NCI-H345 (cell line): ENCODE data around the gene SULT2B1.
"Not testable (repeated sequence)": the region's sequence is repeated elsewhere in the genome, so short reads cannot be mapped to it uniquely, and the experiment has no call there.

Source experiments
- DNase-seq: peaks from one replicate; lab custom pipeline; 2025; lab: John Stamatoyannopoulos, UW

SULT2B1 gene

DNA sequence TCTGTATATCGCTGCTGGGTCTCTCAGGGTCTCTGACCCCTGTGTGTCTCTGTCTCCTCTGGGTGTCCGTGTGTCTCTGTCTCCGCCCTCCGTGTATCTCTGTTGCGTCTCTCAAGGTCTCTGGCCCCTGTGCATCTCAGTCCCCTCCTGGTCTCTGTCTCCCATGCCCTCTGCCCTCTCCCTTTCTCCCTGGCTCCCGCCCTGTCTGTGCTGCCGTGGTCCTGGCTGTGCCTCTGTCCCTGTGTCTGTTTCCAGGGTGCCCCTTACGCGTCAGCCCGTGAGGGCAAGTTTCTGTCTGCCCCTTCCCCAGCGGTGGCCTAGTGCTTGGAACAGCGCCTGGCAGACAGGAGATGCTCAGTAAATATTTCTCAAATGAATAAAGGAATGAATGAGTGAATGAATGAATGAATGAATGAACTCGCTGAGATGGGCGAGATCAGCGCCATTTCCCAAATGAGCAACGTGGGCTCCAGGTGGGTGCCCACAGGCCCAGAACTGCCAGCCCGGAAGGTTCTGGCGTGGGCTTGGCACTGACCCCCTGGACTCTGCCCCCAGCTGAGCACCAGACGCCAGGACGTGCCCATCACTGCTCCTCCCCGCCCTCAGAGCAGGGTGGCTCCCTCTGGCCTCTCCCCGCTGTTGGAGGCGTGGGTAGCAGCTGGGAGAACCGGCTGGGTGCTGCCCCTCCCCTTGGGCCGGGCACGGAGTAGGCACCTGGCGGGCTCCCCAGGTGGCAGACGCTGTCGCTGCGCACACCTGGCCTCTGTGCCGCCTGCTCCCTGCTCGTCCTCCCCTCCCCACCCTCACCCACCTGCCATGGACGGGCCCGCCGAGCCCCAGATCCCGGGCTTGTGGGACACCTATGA lies at the start of gene SULT2B1:
Gene SULT2B1 (plus strand): TSS at position 736 of the 866 bp plus-strand sequence. CDS start 81 bp downstream, at position 817.
- peak; percentile 88 for DNase-seq

GRCh38 chr19:48502350-48503018 lies 49.5 kb upstream of the SULT2B1 start:
- no peak for DNase-seq

GRCh38 chr19:48506138-48506733 lies 45.7 kb upstream of the SULT2B1 start:
- DNase-seq: peak; percentile 24

DNA sequence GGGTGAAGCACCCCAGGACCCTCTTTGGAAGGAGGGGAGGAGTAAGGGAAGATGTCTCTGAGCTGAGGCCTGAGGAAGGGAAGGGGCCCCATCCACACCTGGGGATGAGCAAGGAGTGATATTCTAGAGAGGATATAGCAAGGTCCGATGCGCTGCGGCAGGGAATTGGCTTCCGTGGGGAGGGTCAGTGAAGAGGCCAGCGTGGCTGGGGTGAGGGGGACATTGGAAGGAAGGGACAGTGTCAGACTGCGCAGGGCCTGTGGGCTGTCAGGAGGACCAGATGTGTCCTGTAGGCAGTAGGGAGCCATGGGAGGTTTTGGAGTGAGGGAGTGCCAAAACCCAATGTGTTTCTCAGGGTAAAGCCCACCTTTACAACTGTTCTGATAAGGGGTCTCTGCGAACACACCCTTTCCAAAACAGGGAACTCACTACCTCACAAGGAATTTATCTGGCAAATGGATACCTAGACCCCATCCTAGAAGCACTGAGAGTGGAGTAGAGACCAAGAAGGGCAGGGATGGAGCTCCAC lies 44.0 kb upstream of the SULT2B1 start:
- DNase-seq: no peak

- no peak for DNase-seq
These were observed 43.1 kb upstream of the SULT2B1 start for GRCh38 chr19:48508729-48509411.

- DNase-seq: no peak
These were observed 42.3 kb upstream of the SULT2B1 start for GRCh38 chr19:48509467-48510194.

GRCh38 chr19:48510421-48511268 lies 41.3 kb upstream of the SULT2B1 start:
- peak; percentile 59 for DNase-seq

DNA sequence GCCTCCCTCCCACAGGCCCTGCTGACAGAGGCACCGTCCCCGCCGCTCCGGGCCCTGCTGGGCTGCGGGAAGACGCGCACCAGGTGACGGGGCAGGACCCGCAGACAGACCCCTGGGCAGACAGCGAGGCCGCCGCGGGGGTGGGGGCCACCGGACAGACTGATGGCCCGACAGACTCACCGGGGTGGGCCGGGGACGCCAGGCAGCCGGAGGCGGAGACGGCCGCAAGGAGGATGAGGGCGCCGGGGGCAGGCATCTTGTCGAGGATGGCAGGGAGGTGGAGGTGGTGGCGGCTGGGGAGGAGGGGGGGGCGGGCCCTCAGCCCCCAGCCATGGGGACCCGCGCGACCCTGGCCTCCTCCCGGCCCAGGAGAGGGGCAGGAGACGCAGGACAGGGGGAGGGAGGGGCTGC lies 40.6 kb upstream of the SULT2B1 start:
- DNase-seq: no peak

- peak; percentile 81 for DNase-seq
These were observed 40.0 kb upstream of the SULT2B1 start, which contains the start of gene LMTK3 for GRCh38 chr19:48511800-48512503. LMTK3 (minus strand) TSS chr19:48511835; CDS start chr19:48511576, 259 bp downstream.

DNA sequence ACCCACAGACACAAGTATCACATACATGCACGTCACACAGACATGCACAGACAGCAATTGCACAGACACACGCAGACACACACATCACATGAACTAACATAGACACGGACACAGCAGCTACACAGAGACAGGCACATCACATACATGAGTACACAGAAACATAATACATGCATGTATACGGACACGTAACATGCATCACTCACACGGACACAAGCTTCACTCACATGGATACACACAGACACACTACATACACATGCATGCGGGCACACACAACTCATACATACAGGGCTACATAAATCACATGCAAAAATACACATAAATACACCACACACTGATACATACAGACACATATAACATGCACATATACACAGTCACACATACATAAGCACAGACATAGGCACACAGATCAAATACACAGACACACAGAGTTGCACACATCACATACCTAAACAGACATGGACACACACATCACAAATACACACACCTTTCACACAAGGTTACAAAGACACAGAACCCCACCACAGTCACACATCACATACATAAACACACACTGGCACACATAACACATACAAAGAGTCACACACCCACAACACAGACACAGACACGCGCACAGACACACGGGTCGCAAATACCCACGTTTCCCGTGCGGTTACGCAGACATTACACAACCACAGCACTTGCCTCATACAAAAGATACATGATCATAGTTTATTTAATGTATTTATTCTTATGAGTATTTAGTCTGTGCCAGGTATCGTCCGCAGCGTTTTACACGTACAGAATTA lies 39.3 kb upstream of the SULT2B1 start:
- no peak for DNase-seq

DNA sequence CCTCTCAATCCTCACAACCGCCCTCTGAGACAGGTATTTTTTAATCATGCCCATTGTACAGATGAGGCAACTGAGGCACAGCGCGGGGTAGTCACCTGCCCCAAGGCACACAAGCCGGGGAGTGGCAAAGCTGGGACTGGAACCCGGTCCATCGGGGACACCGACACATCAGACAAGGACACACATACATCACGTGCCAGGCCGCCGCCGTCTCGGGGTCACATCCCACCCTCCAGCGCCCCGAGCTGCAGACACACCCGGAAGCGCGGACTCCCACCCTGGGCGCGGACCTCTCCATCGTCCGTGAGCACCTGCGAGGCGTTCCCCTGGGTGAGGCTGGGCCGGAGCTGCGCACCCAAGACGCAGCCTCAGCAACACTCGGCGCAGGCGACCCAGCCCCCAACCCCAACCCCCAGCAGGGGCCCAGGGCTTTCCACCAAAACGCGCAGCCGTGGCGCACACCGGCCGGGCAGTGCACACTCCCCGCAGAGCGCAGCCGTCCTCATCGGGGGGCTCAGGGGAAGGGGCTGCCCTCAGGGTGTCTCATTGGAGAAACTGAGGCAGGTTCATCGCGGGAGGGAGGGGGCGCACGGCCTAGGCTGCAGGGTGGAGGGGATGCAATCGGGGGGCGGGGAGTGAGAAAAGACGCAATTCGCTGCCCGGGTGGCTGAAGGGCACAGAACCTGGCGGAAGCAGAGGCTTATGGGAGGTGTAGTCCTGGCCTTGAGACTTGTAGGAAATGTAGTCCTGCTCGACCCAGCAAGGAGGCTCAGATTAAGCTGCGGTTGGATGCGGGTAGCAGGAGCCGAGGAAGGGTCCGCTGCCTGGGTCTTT lies 38.5 kb upstream of the SULT2B1 start:
- peak; percentile 75 for DNase-seq

GRCh38 chr19:48514123-48514458 lies 37.9 kb upstream of the SULT2B1 start:
- DNase-seq: no peak

GRCh38 chr19:48516536-48516935 lies 35.4 kb upstream of the SULT2B1 start:
- DNase-seq: no peak

DNA sequence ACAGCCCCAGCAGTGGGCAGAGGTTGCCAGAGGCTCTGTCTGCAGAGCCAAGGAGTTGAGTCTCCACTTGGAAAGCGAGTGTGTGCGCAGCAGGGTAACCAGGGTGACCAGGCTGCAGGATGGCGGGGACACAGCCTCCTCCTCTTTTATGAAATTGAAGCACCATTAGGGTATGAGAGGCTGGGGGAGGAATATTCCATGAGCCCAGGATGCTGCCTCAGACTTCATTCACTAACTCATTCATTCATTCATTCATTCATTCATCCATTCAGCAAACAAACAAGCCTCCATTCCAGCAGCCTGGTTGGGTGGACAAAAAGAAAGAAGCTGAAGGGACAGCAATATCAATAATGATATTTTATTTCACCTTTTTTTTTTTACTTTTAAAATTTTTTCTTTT lies 33.8 kb upstream of the SULT2B1 start:
- DNase-seq: no peak

- DNase-seq: not testable (repeated sequence)
These were observed 32.5 kb upstream of the SULT2B1 start for GRCh38 chr19:48519426-48519825.

DNA sequence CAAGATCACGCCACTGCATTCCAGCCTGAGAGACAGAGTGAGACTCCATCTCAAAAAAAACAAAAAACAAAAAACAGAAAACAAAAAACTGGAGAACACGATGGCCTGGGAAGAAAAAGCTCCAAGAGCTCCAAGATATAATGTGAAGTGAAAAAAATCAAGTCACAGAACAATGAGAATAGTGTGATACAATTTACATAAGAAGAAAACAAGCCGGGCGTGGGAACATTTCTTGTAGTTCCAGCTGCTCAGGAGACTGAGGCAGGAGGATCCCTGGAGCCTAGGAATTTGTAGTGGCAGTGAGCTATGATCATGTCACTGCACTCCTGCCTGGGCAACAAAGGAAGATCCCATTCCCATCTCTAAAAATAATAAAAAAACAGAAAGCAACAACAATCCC lies 31.8 kb upstream of the SULT2B1 start:
- no peak for DNase-seq

DNA sequence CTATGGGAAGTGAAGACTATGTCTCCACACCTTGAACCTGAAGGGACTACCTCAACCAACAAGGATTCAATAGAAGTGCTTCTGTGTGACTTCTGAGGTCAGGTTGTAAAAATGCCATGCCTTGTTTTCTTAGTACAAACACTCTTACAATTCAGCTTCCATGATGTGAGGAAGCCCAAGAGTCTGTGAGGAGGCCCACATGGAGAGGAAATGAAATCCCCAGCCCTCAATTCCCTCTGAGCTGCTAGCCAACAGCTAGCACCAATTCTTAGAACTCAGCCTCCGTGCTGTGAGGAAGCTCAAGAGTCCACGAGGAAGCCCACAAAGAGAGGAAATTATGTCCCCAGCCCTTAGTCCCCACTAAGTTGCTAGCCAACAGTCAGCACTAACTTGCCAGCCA lies 27.8 kb upstream of the SULT2B1 start:
- no peak for DNase-seq

DNA sequence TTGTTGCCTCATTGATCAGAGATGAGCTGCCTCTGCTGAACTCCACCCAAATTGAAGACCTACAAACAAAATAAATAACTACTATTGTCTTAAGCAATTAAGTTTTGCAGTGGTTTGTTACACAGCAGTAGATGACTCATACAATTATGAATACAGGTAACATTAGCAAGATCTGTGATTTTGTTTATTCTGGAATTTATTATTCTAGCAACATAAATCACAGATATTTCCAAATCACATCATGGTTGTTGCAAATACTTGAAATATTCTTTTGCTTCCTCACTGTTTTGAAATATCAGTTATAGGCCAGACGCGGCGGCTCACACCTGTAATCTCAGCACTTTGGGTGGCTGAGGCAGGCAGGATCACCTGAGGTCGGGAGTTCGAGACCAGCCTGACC lies 27.2 kb upstream of the SULT2B1 start:
- DNase-seq: no peak
